Suprapubic skin (tissue), 3 donors: ENCODE results near the gene KRTAP19-3.

Experiments
- CTCF ChIP-seq, 2 donors: fragments of 200-600 bp in 1 of 2; fragments of 450-650 bp in 1 of 2; sonication (generic) in 1 of 2; IDR thresholded peaks; one replicate each; pipeline ENCODE4 v1.5.1; 2016 to 2019; ENCODE audit warnings: antibody characterized with exemption in 2 of 2, mild to moderate bottlenecking in 1 of 2, moderate library complexity in 1 of 2
- EP300 ChIP-seq: sonication (generic); formaldehyde crosslinking; IDR thresholded peaks from one replicate; pipeline ENCODE4 v1.6.1; 2017; ENCODE audit warnings: antibody characterized with exemption

GRCh38 chr21:30487336-30487735 is 4.5 kb downstream of the KRTAP19-3 start, which contains the start of gene KRTAP19-2:
- no peak for TF ChIP-seq CTCF (IDR thresholded peaks at IDR 0.05)
- no peak for TF ChIP-seq EP300
